OCI-LY7 (cell line): ENCODE measurements around the gene GTF2F1. TPM values are rescaled to one million over a fixed set of nuclear protein-coding genes. Genes with fewer than 3 reads are reported as not detected.
A peak's percentile ranks its signal among the peaks of the same experiment; 100 is the strongest.

Experiments
- BruUV-seq: library from RNA; stranded (reverse); fragments of 400-500 nt; replicated peaks from 2 replicates; lab custom pipeline; 2021; lab: Mats Ljungman, UMichigan
- CTCF ChIA-PET: fragments of 300-600 bp; sonication (Branson Sonifier 250); formaldehyde crosslinking; loops from one replicate; lab custom pipeline; 2022; ENCODE audit warnings: antibody characterized with exemption; ENCODE audit not compliant: unreplicated experiment; lab: Charles Lee
- POLR2A ChIA-PET: fragments of 300-600 bp; sonication (Branson Sonifier 250); formaldehyde crosslinking; loops from one replicate; lab custom pipeline; 2022; ENCODE audit warnings: antibody characterized with exemption; lab: Charles Lee
- DNase-seq: peaks from one replicate; pipeline ENCODE4 v3.0.0-alpha.2; 2015; ENCODE audit warnings: low spot score
- H2AFZ ChIP-seq: fragments of 200-600 bp; sonication (generic), shearing (Covaris generic); 2 replicates; pipeline ENCODE4 v1.6.1; 2014; ENCODE audit warnings: mild to moderate bottlenecking, antibody characterized with exemption, low read length, moderate library complexity
- H3K27ac ChIP-seq: fragments of 200-600 bp; sonication (generic); 2 replicates; pipeline ENCODE4 v1.5.1; 2014; ENCODE audit warnings: mixed run types, low read depth, mild to moderate bottlenecking, moderate library complexity, low read length, inconsistent platforms; ENCODE audit not compliant: poor library complexity, severe bottlenecking
- H3K36me3 ChIP-seq: fragments of 200-600 bp; sonication (generic); 2 replicates; pipeline ENCODE4 v1.6.1; 2014; ENCODE audit warnings: mild to moderate bottlenecking, antibody characterized with exemption, low read length, moderate library complexity, mixed read lengths; ENCODE audit not compliant: insufficient read depth
- H3K4me1 ChIP-seq: fragments of 200-600 bp; sonication (generic); 2 replicates; pipeline ENCODE4 v1.5.1; 2014; ENCODE audit warnings: mild to moderate bottlenecking, low read length; ENCODE audit not compliant: insufficient read depth, poor library complexity, severe bottlenecking
- H3K4me2 ChIP-seq: fragments of 200-600 bp; sonication (generic); 2 replicates; pipeline ENCODE4 v1.6.1; 2014; ENCODE audit warnings: mild to moderate bottlenecking, low read length
- H3K4me3 ChIP-seq: fragments of 200-600 bp; sonication (generic); 2 replicates; pipeline ENCODE4 v1.5.1; 2014; ENCODE audit warnings: mild to moderate bottlenecking, low read depth, low read length; ENCODE audit not compliant: poor library complexity, severe bottlenecking
- H3K79me2 ChIP-seq: fragments of 200-600 bp; sonication (generic); 2 replicates; pipeline ENCODE4 v1.6.1; 2016; ENCODE audit warnings: low read depth, mild to moderate bottlenecking, low read length, moderate library complexity, mixed read lengths; ENCODE audit not compliant: insufficient read depth
- H3K9me2 ChIP-seq: fragments of 200-600 bp; sonication (generic); 2 replicates; pipeline ENCODE4 v1.6.1; 2016; ENCODE audit warnings: mild to moderate bottlenecking, low read length, mixed read lengths; ENCODE audit not compliant: insufficient read depth
- H3K9me3 ChIP-seq: fragments of 200-600 bp; sonication (generic); 2 replicates; pipeline ENCODE4 v1.6.1; 2014; ENCODE audit warnings: mild to moderate bottlenecking, mixed run types, low read length, mixed read lengths
- H4K20me1 ChIP-seq: fragments of 200-600 bp; sonication (generic); 2 replicates; pipeline ENCODE4 v1.6.1; 2014; ENCODE audit warnings: mild to moderate bottlenecking, antibody characterized with exemption, low read length, moderate library complexity, mixed read lengths; ENCODE audit not compliant: insufficient read depth
- EZH2phosphoT487 ChIP-seq: fragments of 200-600 bp; sonication (generic); IDR thresholded peaks from 2 replicates; pipeline ENCODE4 v1.6.1; 2018; ENCODE audit warnings: low read depth, borderline replicate concordance, mild to moderate bottlenecking, mixed run types, antibody characterized with exemption, low read length, moderate library complexity, mixed read lengths
- intact Hi-C: fragments of 100-400 bp; cut with micrococcal nuclease; formaldehyde crosslinking; loops from one replicate; pipeline ENCODE4 v1.10.0; 2022; ENCODE audit not compliant: unreplicated experiment
- total RNA-seq, 2 experiments: library from RNA; depleted of rRNA in 1 of 2; stranded (reverse); fragments of >200 nt in 1 of 2; shearing (Covaris generic) in 1 of 2; gene quantifications; 2 replicates each; pipeline ENCODE4 v1.2.3, GENCODE V29; 2014 to 2022
- TF ChIP-seq, protein P1 (sequence below): fragments of 200-600 bp; sonication (generic); conservative IDR thresholded peaks from 2 replicates; pipeline ENCODE4 v1.5.1; 2014; ENCODE audit warnings: mild to moderate bottlenecking, antibody characterized with exemption, low read length, moderate library complexity, mixed read lengths

GTF2F1 gene
- total RNA-seq, 2 experiments from 2014 or later: 31.1 to 43.2 TPM

DNA sequence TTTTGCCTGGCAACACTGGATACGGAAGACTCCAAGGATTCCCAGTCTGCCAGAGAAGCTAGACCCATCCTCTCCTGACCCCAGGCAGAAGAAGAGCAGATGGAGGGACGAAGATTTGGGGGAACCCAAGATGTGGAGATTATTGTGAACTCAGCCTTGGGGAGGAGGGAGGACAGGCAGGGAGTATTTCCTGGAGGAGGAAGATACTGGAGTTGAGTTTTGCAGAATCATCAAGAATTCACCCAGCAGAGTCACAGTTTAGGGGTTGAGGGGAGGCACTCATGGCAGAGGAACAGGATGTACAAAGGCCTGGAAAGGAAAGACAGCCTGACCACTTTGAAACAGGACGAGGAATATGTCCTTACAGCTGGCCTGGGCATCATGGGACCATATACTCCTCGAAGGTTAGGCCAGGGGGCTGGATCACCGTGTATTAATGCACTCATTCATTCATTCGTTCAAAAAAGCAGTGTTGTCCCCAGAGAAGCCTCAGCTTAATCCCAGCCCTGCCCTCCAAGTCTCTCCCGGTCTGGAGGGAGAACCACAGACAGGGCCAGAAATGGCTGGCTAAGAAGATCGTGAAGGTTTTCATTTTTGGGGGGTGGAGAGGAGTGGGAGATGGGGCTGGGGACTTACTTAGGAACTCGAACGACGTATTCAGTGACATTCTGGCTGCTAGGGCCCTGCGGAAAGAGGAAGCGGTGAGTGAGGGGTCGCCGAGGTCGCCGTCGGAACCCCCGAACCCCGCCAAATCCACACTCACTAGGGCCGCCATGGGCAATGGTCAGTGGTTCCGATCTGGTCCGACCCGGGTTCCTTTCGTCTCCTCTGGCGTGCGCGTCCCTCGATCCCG is 517 bp downstream of the GTF2F1 start:
- Histone ChIP-seq H4K20me1 (no peaks in the 10 kb centered on the region), H3K9me3 (no peaks in the 10 kb centered on the region), H3K9me2 (no peaks in the 10 kb centered on the region), H3K4me3 (peak overlapping the region; percentile 81), H3K27ac (peak overlapping the region; percentile 44), H2AFZ (peak overlapping the region; percentile 97), H3K4me2 (peak overlapping the region; percentile 91), H3K4me1 (peaks cover 14% of the 10 kb centered on the region), H3K36me3 (peaks cover 34% of the 10 kb centered on the region), H3K79me2 (peaks cover 15% of the 10 kb centered on the region)
- DNase-seq: no peak
- ChIA-PET CTCF (no interaction called here), POLR2A (no interaction called here)
- BruUV-seq: TSS peak; percentile 84
- intact Hi-C loops: loop anchor here (10.0 kb wide), 1 partner anchor 112 kb away; the partner anchor contains the start of gene TUBB4A
- TF ChIP-seq EZH2phosphoT487: no peak
- TF ChIP-seq, protein P1, sequence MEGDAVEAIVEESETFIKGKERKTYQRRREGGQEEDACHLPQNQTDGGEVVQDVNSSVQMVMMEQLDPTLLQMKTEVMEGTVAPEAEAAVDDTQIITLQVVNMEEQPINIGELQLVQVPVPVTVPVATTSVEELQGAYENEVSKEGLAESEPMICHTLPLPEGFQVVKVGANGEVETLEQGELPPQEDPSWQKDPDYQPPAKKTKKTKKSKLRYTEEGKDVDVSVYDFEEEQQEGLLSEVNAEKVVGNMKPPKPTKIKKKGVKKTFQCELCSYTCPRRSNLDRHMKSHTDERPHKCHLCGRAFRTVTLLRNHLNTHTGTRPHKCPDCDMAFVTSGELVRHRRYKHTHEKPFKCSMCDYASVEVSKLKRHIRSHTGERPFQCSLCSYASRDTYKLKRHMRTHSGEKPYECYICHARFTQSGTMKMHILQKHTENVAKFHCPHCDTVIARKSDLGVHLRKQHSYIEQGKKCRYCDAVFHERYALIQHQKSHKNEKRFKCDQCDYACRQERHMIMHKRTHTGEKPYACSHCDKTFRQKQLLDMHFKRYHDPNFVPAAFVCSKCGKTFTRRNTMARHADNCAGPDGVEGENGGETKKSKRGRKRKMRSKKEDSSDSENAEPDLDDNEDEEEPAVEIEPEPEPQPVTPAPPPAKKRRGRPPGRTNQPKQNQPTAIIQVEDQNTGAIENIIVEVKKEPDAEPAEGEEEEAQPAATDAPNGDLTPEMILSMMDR: no peak; the same call in 1 of the 2 replicates

DNA sequence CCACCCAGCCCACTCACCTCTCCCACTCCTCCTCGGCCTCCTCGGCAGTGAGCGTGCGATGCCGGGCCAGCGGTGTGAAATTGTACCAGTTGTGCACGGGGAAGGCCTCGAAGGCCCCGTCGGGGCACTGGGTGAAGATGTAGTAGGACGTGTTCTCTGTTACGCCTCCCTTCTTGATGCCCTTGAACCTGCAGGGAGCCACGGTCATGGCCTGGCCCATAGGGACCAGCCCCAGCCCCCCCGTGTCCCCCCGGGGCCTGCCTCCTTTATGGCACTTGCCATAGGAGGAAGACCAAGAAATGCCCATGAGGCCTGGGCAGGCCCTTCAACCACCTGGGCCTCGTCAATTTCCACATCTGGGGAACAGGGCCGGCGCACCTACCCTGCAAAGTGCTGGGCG is 5.6 kb downstream of the GTF2F1 start:
- no peaks in the 10 kb centered on the region for H3K9me2 ChIP-seq
- intact Hi-C loops: no loop called here
- H3K4me1 ChIP-seq: peaks cover 7% of the 10 kb centered on the region
- no peak overlapping the region for H3K4me3 ChIP-seq
- DNase-seq: no peak
- H3K9me3 ChIP-seq: no peaks in the 10 kb centered on the region
- no peak overlapping the region for H2AFZ ChIP-seq
- H3K4me2 ChIP-seq: no peak overlapping the region
- TF ChIP-seq, protein P1: no peak
- no peak for TF ChIP-seq EZH2phosphoT487
- peaks cover 74% of the 10 kb centered on the region for H3K36me3 ChIP-seq
- CTCF ChIA-PET: no interaction called here
- no peak overlapping the region for H3K27ac ChIP-seq
- H3K79me2 ChIP-seq: peaks cover 10% of the 10 kb centered on the region
- BruUV-seq: no TSS peak
- POLR2A ChIA-PET: no interaction called here
- no peaks in the 10 kb centered on the region for H4K20me1 ChIP-seq

DNA sequence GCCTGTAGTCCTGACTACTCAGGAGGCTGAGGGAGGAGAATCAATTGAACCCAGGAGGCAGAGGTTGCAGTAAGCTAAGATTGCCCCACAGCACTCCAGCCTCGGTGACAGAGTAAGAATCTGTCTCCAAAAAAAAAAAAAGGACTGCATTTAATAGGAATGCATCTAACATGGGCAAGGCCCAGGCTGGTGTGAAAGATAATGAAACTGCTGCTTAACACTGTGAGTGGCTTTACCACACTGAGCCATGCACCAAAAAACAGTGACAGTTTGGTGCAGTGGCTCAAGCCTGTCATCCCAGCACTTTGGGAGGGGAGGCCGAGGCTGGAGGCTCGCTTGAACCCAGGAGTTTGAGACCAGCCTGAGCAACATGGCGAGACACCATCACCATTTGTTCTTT is 8.6 kb downstream of the GTF2F1 start:
- intact Hi-C loops: no loop called here
- Histone ChIP-seq H2AFZ (no peak overlapping the region), H3K4me2 (no peak overlapping the region), H4K20me1 (no peaks in the 10 kb centered on the region), H3K9me3 (no peaks in the 10 kb centered on the region), H3K36me3 (peaks cover 85% of the 10 kb centered on the region), H3K4me3 (no peak overlapping the region), H3K79me2 (no peaks in the 10 kb centered on the region), H3K4me1 (no peaks in the 10 kb centered on the region), H3K27ac (no peak overlapping the region), H3K9me2 (no peaks in the 10 kb centered on the region)
- no TSS peak for BruUV-seq
- CTCF ChIA-PET: no interaction called here
- TF ChIP-seq, protein P1: no peak
- no peak for TF ChIP-seq EZH2phosphoT487
- DNase-seq: no peak
- POLR2A ChIA-PET: no interaction called here
